Left lung (tissue), 10 donors: Measurements from ENCODE around the gene CD3D. TPM values are rescaled to one million over a fixed set of nuclear protein-coding genes. Genes with fewer than 3 reads are reported as not detected.
A peak's percentile ranks its signal among the peaks of the same experiment; 100 is the strongest.

ENCODE experiments used
- ATAC-seq: fragments of 200-7000 bp; cut with Tn5 transposase; one replicate; pipeline ENCODE4 v1.9.1; 2020; ENCODE audit warnings: moderate library complexity
- DNase-seq, 4 donors: peaks; one replicate each; pipeline ENCODE4 v3.0.0-alpha.2; 2013 to 2020
- H3K27ac ChIP-seq, 2 donors: fragments of 200-600 bp; sonication (generic) in 1 of 2; one replicate each; pipeline versions ENCODE4 v1.5.0 to v1.8.0; 2020 to 2021
- H3K27me3 ChIP-seq, 2 donors: fragments of 200-600 bp; sonication (generic) in 1 of 2; one replicate each; pipeline versions ENCODE4 v1.5.0 to v1.8.0; 2020 to 2021
- H3K36me3 ChIP-seq, 2 donors: fragments of 200-600 bp; sonication (generic) in 1 of 2; one replicate each; pipeline versions ENCODE4 v1.5.0 to v1.8.0; 2020 to 2021
- H3K4me1 ChIP-seq, 2 donors: fragments of 200-600 bp; one replicate each; pipeline ENCODE4 v1.8.0; 2021
- H3K4me3 ChIP-seq, 2 donors: fragments of 200-600 bp; sonication (generic) in 1 of 2; one replicate each; pipeline versions ENCODE4 v1.5.0 to v1.8.0; 2020 to 2021; ENCODE audit warnings: mild to moderate bottlenecking in 1 of 2
- H3K9me3 ChIP-seq, 2 donors: fragments of 200-600 bp; sonication (generic) in 1 of 2; one replicate each; pipeline versions ENCODE4 v1.5.0 to v1.8.0; 2020 to 2021
- intact Hi-C, 2 donors: fragments of 100-400 bp; cut with DNase I; formaldehyde crosslinking; loops; one replicate each; pipeline versions ENCODE4 v1.11.2 to v1.14.2; 2022
- polyA plus RNA-seq, 6 donors: library from polyadenylated mRNA; unstranded; fragments of 120-200 nt; gene quantifications; one replicate each; pipeline ENCODE4 v1.2.1, GENCODE V29; 2013; ENCODE audit not compliant: insufficient read length in 6 of 6
- total RNA-seq, 2 donors: library from RNA; stranded (reverse); fragmentation: NEBNext Ultra II Directional; extraction: Animal tissue kit (Norgen Biotek cat#: 25700); gene quantifications; one replicate each; pipeline ENCODE4 v1.2.1, GENCODE V29; 2021
- TF ChIP-seq, protein P1 (sequence below), 2 donors: fragments of 200-600 bp; sonication (generic) in 1 of 2; IDR thresholded peaks; one replicate each; pipeline versions ENCODE4 v1.5.0 to v1.8.0; 2021; ENCODE audit warnings: antibody characterized with exemption in 2 of 2
- donor health status: DM: no; HTN: yes; CAD: no.
- donor health status: DM: no; HTN: no; CAD: no.

The CD3D gene
- total and polyA plus RNA-seq, 8 donors: 0.54 to 7.0 (median 1.5) TPM

DNA sequence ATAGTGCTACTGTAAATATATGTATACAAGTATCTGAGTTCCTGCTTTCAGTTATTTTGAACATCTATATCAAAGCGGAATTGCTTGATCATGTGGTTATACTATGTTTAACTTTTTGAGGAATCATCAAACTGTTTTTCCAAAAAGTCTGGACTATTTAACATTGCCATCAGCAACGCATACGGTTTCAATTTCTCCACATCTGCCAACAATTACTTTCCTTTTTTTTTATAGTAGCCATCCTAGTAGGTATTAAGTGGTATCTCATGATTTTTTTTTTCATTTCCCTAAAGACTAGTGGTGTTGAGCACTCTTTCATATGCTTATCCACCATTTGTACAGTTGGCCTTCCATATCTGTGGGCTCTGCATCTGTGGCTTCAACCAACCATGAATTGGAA, 15.6 kb upstream of the CD3D start:
- H3K4me3 ChIP-seq: no peak overlapping the region
- DNase-seq (no peak), ATAC-seq (no peak)
- H3K36me3 ChIP-seq: no peaks in the 10 kb centered on the region
- H3K27me3 ChIP-seq: no peaks in the 10 kb centered on the region
- no peaks in the 10 kb centered on the region for H3K9me3 ChIP-seq
- TF ChIP-seq, protein P1, sequence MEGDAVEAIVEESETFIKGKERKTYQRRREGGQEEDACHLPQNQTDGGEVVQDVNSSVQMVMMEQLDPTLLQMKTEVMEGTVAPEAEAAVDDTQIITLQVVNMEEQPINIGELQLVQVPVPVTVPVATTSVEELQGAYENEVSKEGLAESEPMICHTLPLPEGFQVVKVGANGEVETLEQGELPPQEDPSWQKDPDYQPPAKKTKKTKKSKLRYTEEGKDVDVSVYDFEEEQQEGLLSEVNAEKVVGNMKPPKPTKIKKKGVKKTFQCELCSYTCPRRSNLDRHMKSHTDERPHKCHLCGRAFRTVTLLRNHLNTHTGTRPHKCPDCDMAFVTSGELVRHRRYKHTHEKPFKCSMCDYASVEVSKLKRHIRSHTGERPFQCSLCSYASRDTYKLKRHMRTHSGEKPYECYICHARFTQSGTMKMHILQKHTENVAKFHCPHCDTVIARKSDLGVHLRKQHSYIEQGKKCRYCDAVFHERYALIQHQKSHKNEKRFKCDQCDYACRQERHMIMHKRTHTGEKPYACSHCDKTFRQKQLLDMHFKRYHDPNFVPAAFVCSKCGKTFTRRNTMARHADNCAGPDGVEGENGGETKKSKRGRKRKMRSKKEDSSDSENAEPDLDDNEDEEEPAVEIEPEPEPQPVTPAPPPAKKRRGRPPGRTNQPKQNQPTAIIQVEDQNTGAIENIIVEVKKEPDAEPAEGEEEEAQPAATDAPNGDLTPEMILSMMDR (IDR thresholded peaks at IDR 0.05): no peak
- H3K4me1 ChIP-seq: peaks cover 6 to 32% of the 10 kb centered on the region in 2 donors
- no peak overlapping the region for H3K27ac ChIP-seq
- intact Hi-C loops: loop anchor here in 1 of 2 donors (10.0 kb wide), 2 partner anchors 153 to 213 kb away; no protein-coding TSS in a partner anchor

- no peak for ATAC-seq
- Histone ChIP-seq H3K9me3 (no peaks in the 10 kb centered on the region), H3K27me3 (no peaks in the 10 kb centered on the region), H3K4me3 (no peak overlapping the region), H3K27ac (no peak overlapping the region), H3K36me3 (no peaks in the 10 kb centered on the region), H3K4me1 (no peaks in the 10 kb centered on the region)
- intact Hi-C loops: loop anchor here in 1 of 2 donors (10.0 kb wide), 2 partner anchors 148 to 208 kb away; no protein-coding TSS in a partner anchor
- TF ChIP-seq, protein P1 (IDR thresholded peaks at IDR 0.05): peak in 1 of 2 donors; percentile 45
- peak in 1 of 4 donors; percentile 20 for DNase-seq
Observed at GRCh38 chr11:118353084-118353710, 10.7 kb upstream of the CD3D start.

GRCh38 chr11:118349475-118349874, 7.0 kb upstream of the CD3D start:
- ATAC-seq (no peak), DNase-seq (no peak)
- Histone ChIP-seq H3K9me3 (no peaks in the 10 kb centered on the region), H3K4me1 (no peaks in the 10 kb centered on the region), H3K27ac (no peak overlapping the region), H3K27me3 (no peaks in the 10 kb centered on the region), H3K36me3 (no peaks in the 10 kb centered on the region), H3K4me3 (no peak overlapping the region)
- TF ChIP-seq, protein P1 (IDR thresholded peaks at IDR 0.05): no peak
- intact Hi-C loops: loop anchor here in 1 of 2 donors (10.0 kb wide), 1 partner anchor 55 kb away; no protein-coding TSS in a partner anchor

DNA sequence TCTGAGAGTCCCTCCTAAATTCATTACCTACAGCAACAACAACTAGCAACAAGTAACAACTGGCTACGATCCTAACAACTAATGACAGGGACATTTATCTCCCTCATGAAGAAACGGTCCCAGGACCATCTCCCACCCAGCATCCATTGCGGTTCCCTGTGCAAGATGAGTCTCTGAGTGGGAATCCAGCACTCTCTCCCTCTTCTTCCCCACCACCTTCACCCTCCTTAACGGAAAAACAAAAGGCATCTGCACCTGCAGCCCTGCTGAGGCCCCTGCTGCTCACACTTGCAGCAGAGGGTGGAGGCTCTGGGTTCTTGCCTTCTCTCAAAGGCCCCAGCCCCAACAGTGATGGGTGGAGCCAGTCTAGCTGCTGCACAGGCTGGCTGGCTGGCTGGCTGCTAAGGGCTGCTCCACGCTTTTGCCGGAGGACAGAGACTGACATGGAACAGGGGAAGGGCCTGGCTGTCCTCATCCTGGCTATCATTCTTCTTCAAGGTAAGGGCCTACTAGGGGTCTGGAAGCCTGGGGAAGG, 1.5 kb upstream of the CD3D start, which contains the start of gene CD3G:
Gene CD3G, plus strand, starts transcription at position 364 of the 535 bp plus-strand sequence. Its CDS starts 80 bp downstream, at position 444.
- no peaks in the 10 kb centered on the region for H3K4me1 ChIP-seq
- H3K4me3 ChIP-seq: peak within 1 kb of the TSS in 1 of 2 donors; percentile 1
- ATAC-seq (no peak), DNase-seq (no peak)
- intact Hi-C loops: loop anchor here in 1 of 2 donors (10.0 kb wide), 1 partner anchor 49 kb away; no protein-coding TSS in a partner anchor
- no peaks in the 10 kb centered on the region for H3K27me3 ChIP-seq
- H3K27ac ChIP-seq: no peak within 1 kb of the TSS
- no peaks in the 10 kb centered on the region for H3K9me3 ChIP-seq
- TF ChIP-seq, protein P1 (IDR thresholded peaks at IDR 0.05): no peak
- H3K36me3 ChIP-seq: no peaks in the 10 kb centered on the region

GRCh38 chr11:118343248-118343647, 743 bp upstream of the CD3D start:
- no peaks in the 10 kb centered on the region for H3K27me3 ChIP-seq
- TF ChIP-seq, protein P1 (IDR thresholded peaks at IDR 0.05): no peak
- DNase-seq (no peak), ATAC-seq (no peak)
- H3K27ac ChIP-seq: no peak overlapping the region
- H3K36me3 ChIP-seq: no peaks in the 10 kb centered on the region
- no peaks in the 10 kb centered on the region for H3K9me3 ChIP-seq
- H3K4me1 ChIP-seq: no peaks in the 10 kb centered on the region
- no peak overlapping the region for H3K4me3 ChIP-seq
- intact Hi-C loops: loop anchor here in 1 of 2 donors (10.0 kb wide), 1 partner anchor 48 kb away; no protein-coding TSS in a partner anchor
